ENCODE results near the gene MGAT2.
"Not testable (repeated sequence)": the region's sequence is repeated elsewhere in the genome, so short reads cannot be mapped to it uniquely, and the experiment has no call there.

- TF ChIP-seq EZH2phosphoT487 (IDR thresholded peaks at IDR 0.05; ENCODE audit: borderline replicate concordance, low read length); CTCF (IDR thresholded peaks at IDR 0.05; ENCODE audit: low read depth, low read length, poor library complexity, severe bottlenecking): not testable (repeated sequence)
These were observed 1.3 kb upstream of the MGAT2 start for GRCh38 chr14:49619273-49619672.

Data from DOHH2 (cell line).